HG02943 (cell line): ENCODE measurements around the gene TMEM41A.
"Not testable (repeated sequence)": the region's sequence is repeated elsewhere in the genome, so short reads cannot be mapped to it uniquely, and the experiment has no call there.

Experiments
- ATAC-seq: cut with Tn5 transposase; IDR thresholded peaks from one replicate; pipeline ENCODE4 v1.9.1; 2021; ENCODE audit warnings: mild to moderate bottlenecking, low read depth, moderate library complexity; ENCODE audit not compliant: unreplicated experiment

TMEM41A gene

GRCh38 chr3:185489462-185489861 lies 9.4 kb downstream of the TMEM41A start:
- ATAC-seq, result no peak

GRCh38 chr3:185488465-185488864 lies 10.4 kb downstream of the TMEM41A start:
- no peak for ATAC-seq

GRCh38 chr3:185486394-185486793 lies 12.4 kb downstream of the TMEM41A start:
- ATAC-seq, result no peak

GRCh38 chr3:185484296-185484695 lies 14.5 kb downstream of the TMEM41A start:
- no peak for ATAC-seq

GRCh38 chr3:185479373-185479945 lies 19.4 kb downstream of the TMEM41A start:
- no peak for ATAC-seq

GRCh38 chr3:185477316-185477715 lies 21.5 kb downstream of the TMEM41A start:
- ATAC-seq, result no peak

- not testable (repeated sequence) for ATAC-seq
Measured at GRCh38 chr3:185474922-185475321, 23.9 kb downstream of the TMEM41A start.

- no peak for ATAC-seq
Measured at GRCh38 chr3:185473290-185473815, 25.5 kb downstream of the TMEM41A start.

GRCh38 chr3:185470323-185470722 lies 28.5 kb downstream of the TMEM41A start:
- ATAC-seq, result no peak

- no peak for ATAC-seq
Measured at GRCh38 chr3:185469542-185469941, 29.3 kb downstream of the TMEM41A start.

GRCh38 chr3:185466123-185466522 lies 32.7 kb downstream of the TMEM41A start:
- ATAC-seq, result not testable (repeated sequence)

GRCh38 chr3:185465471-185465870 lies 33.4 kb downstream of the TMEM41A start:
- ATAC-seq, result no peak

GRCh38 chr3:185460719-185461350 lies 38.0 kb downstream of the TMEM41A start:
- ATAC-seq, result no peak

GRCh38 chr3:185460309-185460708 lies 38.5 kb downstream of the TMEM41A start:
- no peak for ATAC-seq

GRCh38 chr3:185457376-185457775 lies 41.5 kb downstream of the TMEM41A start:
- ATAC-seq, result no peak

GRCh38 chr3:185451432-185451831 lies 47.4 kb downstream of the TMEM41A start:
- ATAC-seq, result not testable (repeated sequence)

GRCh38 chr3:185448107-185448506 lies 50.7 kb downstream of the TMEM41A start:
- no peak for ATAC-seq

GRCh38 chr3:185444329-185444728 lies 54.5 kb downstream of the TMEM41A start:
- ATAC-seq, result no peak

GRCh38 chr3:185442031-185442430 lies 56.8 kb downstream of the TMEM41A start:
- no peak for ATAC-seq

GRCh38 chr3:185439745-185440466 lies 58.9 kb downstream of the TMEM41A start:
- no peak for ATAC-seq
